ENCODE results near the gene MLLT6. TPM values are rescaled to one million over a fixed set of nuclear protein-coding genes. Genes with fewer than 3 reads are reported as not detected.

Gene MLLT6
- 100 to 1,000 TPM; 112 to 244 (median 183) TPM for total RNA-seq
- 100 to 1,000 TPM in 1 of 3 donors, 10 to 100 TPM in 2; 27.3 to 124 (median 35.5) TPM for polyA plus RNA-seq
- long read RNA-seq, donor 1, transcript MLLT6-205 (1 exons, 2,937 nt) = major isoform, 43 of 46 reads
- long read RNA-seq, donor 1, partial matches to known transcripts = 0 of 46 reads
- long read RNA-seq, donor 1, other reads (novel, unspliced or antisense) = 0 of 46 reads
- long read RNA-seq, donor 2, transcript MLLT6-205 (1 exons, 2,937 nt) = major isoform, 30 of 40 reads
- long read RNA-seq, donor 2, partial matches to known transcripts = 9 of 40 reads
- long read RNA-seq, donor 2, other reads (novel, unspliced or antisense) = 0 of 40 reads

- intact Hi-C loops (cut with DNase I; ENCODE audit: low total_unique reads) = no loop called here
- Histone ChIP-seq H3K9me3 (no peaks in the 10 kb centered on the region), H3K36me3 (peaks cover 0 to 28% (median 21%) of the 10 kb centered on the region in 6 donors), H3K27ac (peak within 1 kb of the TSS; percentile 96 to 99 (median 97)), H3K27me3 (replicated peaks in 1 of 7) (peaks cover 0 to 8% (median 0%) of the 10 kb centered on the region in 7 donors), H3K4me3 (peak within 1 kb of the TSS; percentile 75 to 92 (median 85)), H3K4me1 (peaks cover 27 to 86% (median 66%) of the 10 kb centered on the region in 6 donors)
- peak; percentile 66 to 81 (median 71) for TF ChIP-seq POLR2AphosphoS5 (IDR thresholded peaks at IDR 0.05)
- peak in 1 of 3 donors; percentile 2 for TF ChIP-seq POLR2A (IDR thresholded peaks at IDR 0.05)
- no peak for TF ChIP-seq CTCF (IDR thresholded peaks at IDR 0.05 in 8 of 11, conservative IDR thresholded peaks at IDR 0.05 in 3 of 11)
- peak; percentile 95 for DNase-seq
- 1 to 2% (median 2%) methylated on average over 47 to 99 of the region's 100 CpGs for WGBS, 5 donors
These were observed at the start of gene MLLT6 for GRCh38 chr17:38704606-38705522. Gene MLLT6, plus strand, starts transcription at chr17:38705273. Its CDS starts 360 bp downstream, at chr17:38705633.

- Histone ChIP-seq H3K4me3 (no peak overlapping the region), H3K27me3 (replicated peaks in 1 of 7) (peaks cover 0 to 75% (median 18%) of the 10 kb centered on the region in 7 donors), H3K36me3 (no peaks in the 10 kb centered on the region), H3K9me3 (no peaks in the 10 kb centered on the region), H3K4me1 (peaks cover 0 to 40% (median 11%) of the 10 kb centered on the region in 6 donors), H3K27ac (no peak overlapping the region)
- intact Hi-C loops (cut with DNase I; ENCODE audit: low total_unique reads) = no loop called here
- 61 to 78% (median 67%) methylated on average over 27 of the region's 27 CpGs for WGBS, 5 donors
- DNase-seq = no peak
- TF ChIP-seq CTCF (IDR thresholded peaks at IDR 0.05 in 8 of 11, conservative IDR thresholded peaks at IDR 0.05 in 3 of 11) (no peak), POLR2AphosphoS5 (IDR thresholded peaks at IDR 0.05) (no peak), POLR2A (IDR thresholded peaks at IDR 0.05) (no peak)
These were observed 47.9 kb upstream of the MLLT6 start for GRCh38 chr17:38656959-38657823.

GRCh38 chr17:38657824-38658740 is 47.0 kb upstream of the MLLT6 start:
- no peak for DNase-seq
- H3K9me3 ChIP-seq = no peaks in the 10 kb centered on the region
- peaks cover 0 to 75% (median 18%) of the 10 kb centered on the region in 7 donors for H3K27me3 ChIP-seq (replicated peaks in 1 of 7)
- intact Hi-C loops (cut with DNase I; ENCODE audit: low total_unique reads) = no loop called here
- H3K4me3 ChIP-seq = no peak overlapping the region
- 76 to 86% (median 81%) methylated on average over 12 to 15 of the region's 15 CpGs for WGBS, 5 donors
- peaks cover 0 to 40% (median 11%) of the 10 kb centered on the region in 6 donors for H3K4me1 ChIP-seq
- H3K36me3 ChIP-seq = no peaks in the 10 kb centered on the region
- no peak for TF ChIP-seq CTCF (IDR thresholded peaks at IDR 0.05 in 8 of 11, conservative IDR thresholded peaks at IDR 0.05 in 3 of 11)
- no peak for TF ChIP-seq POLR2A (IDR thresholded peaks at IDR 0.05)
- TF ChIP-seq POLR2AphosphoS5 (IDR thresholded peaks at IDR 0.05) = no peak
- no peak overlapping the region for H3K27ac ChIP-seq
